ENCODE measurements around the gene MYBPC1. TPM values are rescaled to one million over a fixed set of nuclear protein-coding genes. Genes with fewer than 3 reads are reported as not detected.
"Not testable (repeated sequence)": the region's sequence is repeated elsewhere in the genome, so short reads cannot be mapped to it uniquely, and the experiment has no call there.

Gene MYBPC1
- total RNA-seq, 2 experiments from 2014 or later = not detected

GRCh38 chr12:101729842-101730241, 135.1 kb downstream of the MYBPC1 start:
- no peak for ATAC-seq (ENCODE audit: poor library complexity)
- H3K4me1 ChIP-seq (ENCODE audit: insufficient read depth, low read length) = no peaks in the 10 kb centered on the region
- peaks cover 35% of the 10 kb centered on the region for H3K36me3 Mint-ChIP-seq (ENCODE audit: low read depth)
- DNase-seq = no peak
- TF ChIP-seq CTCF (IDR thresholded peaks at IDR 0.05) = no peak
- H3K4me1 Mint-ChIP-seq (ENCODE audit: low read depth) = no peaks in the 10 kb centered on the region
- H3K27me3 ChIP-seq (ENCODE audit: control insufficient read depth in 1 of 2, insufficient read depth in 2 of 2, low read length in 2 of 2) = no peaks in the 10 kb centered on the region
- intact Hi-C loops (cut with DNase I, micrococcal nuclease) = no loop called here
- no peak overlapping the region for H3K4me3 ChIP-seq (ENCODE audit: low read length)
- no peaks in the 10 kb centered on the region for H3K9me3 Mint-ChIP-seq
- no peak overlapping the region for H3K27ac Mint-ChIP-seq
- POLR2A ChIA-PET = no interaction called here
- no peak overlapping the region for H3K27ac ChIP-seq (ENCODE audit: low read depth in 1 of 2, low read length in 2 of 2)
- no peaks in the 10 kb centered on the region for H3K9me3 ChIP-seq (ENCODE audit: control insufficient read depth in 1 of 2, insufficient read depth in 1 of 2, low read length in 2 of 2)
- no peak overlapping the region for H3K4me3 Mint-ChIP-seq
- H3K27me3 Mint-ChIP-seq = no peaks in the 10 kb centered on the region
- no peaks in the 10 kb centered on the region for H3K36me3 ChIP-seq (ENCODE audit: insufficient read depth, low read length)
- CTCF ChIA-PET = interaction anchor here (0.6 kb wide), 1 partner anchor 150 kb away, joined by 3 read pairs; no protein-coding TSS in a partner anchor

- no peaks in the 10 kb centered on the region for H3K27me3 ChIP-seq (ENCODE audit: control insufficient read depth in 1 of 2, insufficient read depth in 2 of 2, low read length in 2 of 2)
- Mint-ChIP-seq H3K27me3 (no peaks in the 10 kb centered on the region), H3K4me3 (no peak overlapping the region), H3K4me1 (ENCODE audit: low read depth) (no peaks in the 10 kb centered on the region), H3K27ac (no peak overlapping the region), H3K9me3 (no peaks in the 10 kb centered on the region), H3K36me3 (ENCODE audit: low read depth) (peaks cover 22% of the 10 kb centered on the region)
- H3K4me1 ChIP-seq (ENCODE audit: insufficient read depth, low read length) = no peaks in the 10 kb centered on the region
- H3K27ac ChIP-seq (ENCODE audit: low read depth in 1 of 2, low read length in 2 of 2) = no peak overlapping the region
- no peaks in the 10 kb centered on the region for H3K9me3 ChIP-seq (ENCODE audit: control insufficient read depth in 1 of 2, insufficient read depth in 1 of 2, low read length in 2 of 2)
- ATAC-seq (ENCODE audit: poor library complexity) = no peak
- no peaks in the 10 kb centered on the region for H3K36me3 ChIP-seq (ENCODE audit: insufficient read depth, low read length)
- POLR2A ChIA-PET = no interaction called here
- intact Hi-C loops (cut with DNase I, micrococcal nuclease) = no loop called here
- no peak overlapping the region for H3K4me3 ChIP-seq (ENCODE audit: low read length)
- CTCF ChIA-PET = no interaction called here
- DNase-seq = no peak
- no peak for TF ChIP-seq CTCF (IDR thresholded peaks at IDR 0.05)
Observed at GRCh38 chr12:101732318-101732717, 137.5 kb downstream of the MYBPC1 start.

- Histone ChIP-seq H3K4me1 (ENCODE audit: insufficient read depth, low read length) (no peaks in the 10 kb centered on the region), H3K4me3 (ENCODE audit: low read length) (no peak overlapping the region), H3K36me3 (ENCODE audit: insufficient read depth, low read length) (no peaks in the 10 kb centered on the region), H3K9me3 (ENCODE audit: control insufficient read depth in 1 of 2, insufficient read depth in 1 of 2, low read length in 2 of 2) (no peaks in the 10 kb centered on the region), H3K27ac (ENCODE audit: low read depth in 1 of 2, low read length in 2 of 2) (no peak overlapping the region), H3K27me3 (ENCODE audit: control insufficient read depth in 1 of 2, insufficient read depth in 2 of 2, low read length in 2 of 2) (no peaks in the 10 kb centered on the region)
- Mint-ChIP-seq H3K27ac (no peak overlapping the region), H3K27me3 (no peaks in the 10 kb centered on the region), H3K36me3 (ENCODE audit: low read depth) (peaks cover 22% of the 10 kb centered on the region), H3K4me1 (ENCODE audit: low read depth) (no peaks in the 10 kb centered on the region), H3K4me3 (no peak overlapping the region), H3K9me3 (no peaks in the 10 kb centered on the region)
- ChIA-PET POLR2A (no interaction called here), CTCF (interaction anchor here (0.9 kb wide), 1 partner anchor 19 kb away, joined by 3 read pairs; no protein-coding TSS in a partner anchor)
- DNase-seq = no peak
- no peak for ATAC-seq (ENCODE audit: poor library complexity)
- intact Hi-C loops (cut with DNase I, micrococcal nuclease) = no loop called here
- no peak for TF ChIP-seq CTCF (IDR thresholded peaks at IDR 0.05)
Observed at GRCh38 chr12:101733166-101733565, 138.4 kb downstream of the MYBPC1 start.

GRCh38 chr12:101734482-101734881, 139.7 kb downstream of the MYBPC1 start:
- peaks cover 0 to 11% of the 10 kb centered on the region in 2 experiments for H3K9me3 ChIP-seq (ENCODE audit: control insufficient read depth in 1 of 2, insufficient read depth in 1 of 2, low read length in 2 of 2)
- CTCF ChIA-PET; H3K4me1 ChIP-seq (ENCODE audit: insufficient read depth, low read length); H3K27ac ChIP-seq (ENCODE audit: low read depth in 1 of 2, low read length in 2 of 2); H3K27me3 Mint-ChIP-seq; DNase-seq; H3K4me3 ChIP-seq (ENCODE audit: low read length); H3K27me3 ChIP-seq (ENCODE audit: control insufficient read depth in 1 of 2, insufficient read depth in 2 of 2, low read length in 2 of 2); H3K4me3 Mint-ChIP-seq; H3K9me3 Mint-ChIP-seq; ATAC-seq (ENCODE audit: poor library complexity); H3K27ac Mint-ChIP-seq; H3K4me1 Mint-ChIP-seq (ENCODE audit: low read depth); H3K36me3 ChIP-seq (ENCODE audit: insufficient read depth, low read length); intact Hi-C loops (cut with DNase I, micrococcal nuclease); POLR2A ChIA-PET: not testable (repeated sequence)
- H3K36me3 Mint-ChIP-seq (ENCODE audit: low read depth) = peaks cover 17% of the 10 kb centered on the region

All from CD4-positive, alpha-beta T cell (primary cell).